Activated gamma-delta T cell treated with Interleukin-2 at 50 U/mL for 16 hours (primary cell): Measurements from ENCODE around the gene PALLD.
"Not testable (repeated sequence)": the region's sequence is repeated elsewhere in the genome, so short reads cannot be mapped to it uniquely, and the experiment has no call there.

ENCODE experiments used
- DNase-seq: peaks from one replicate; pipeline ENCODE4 v3.0.0-alpha.2; 2020

The PALLD gene

DNA sequence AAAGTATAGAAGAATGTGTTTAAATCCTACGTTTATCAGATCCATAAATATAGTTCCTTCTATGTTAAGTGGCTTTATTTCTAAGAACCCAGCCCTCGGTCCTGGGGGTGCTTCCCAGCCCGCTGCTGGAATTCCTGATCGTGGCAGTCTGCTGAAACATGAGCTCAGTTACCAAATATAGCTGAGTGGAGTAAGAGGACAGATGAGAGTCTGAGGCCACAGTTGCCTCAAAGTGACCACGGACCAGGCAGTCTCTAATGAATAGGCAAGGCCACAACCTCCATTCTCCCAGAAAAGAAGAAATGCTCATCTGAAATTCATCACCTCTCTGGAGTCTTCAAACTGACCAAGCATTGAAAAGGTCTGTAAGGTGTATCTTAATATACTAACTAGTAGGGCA, at the start of gene PALLD:
TSS of gene PALLD (plus strand) at position 219 of the 400 bp plus-strand sequence.
- DNase-seq = no peak

DNA sequence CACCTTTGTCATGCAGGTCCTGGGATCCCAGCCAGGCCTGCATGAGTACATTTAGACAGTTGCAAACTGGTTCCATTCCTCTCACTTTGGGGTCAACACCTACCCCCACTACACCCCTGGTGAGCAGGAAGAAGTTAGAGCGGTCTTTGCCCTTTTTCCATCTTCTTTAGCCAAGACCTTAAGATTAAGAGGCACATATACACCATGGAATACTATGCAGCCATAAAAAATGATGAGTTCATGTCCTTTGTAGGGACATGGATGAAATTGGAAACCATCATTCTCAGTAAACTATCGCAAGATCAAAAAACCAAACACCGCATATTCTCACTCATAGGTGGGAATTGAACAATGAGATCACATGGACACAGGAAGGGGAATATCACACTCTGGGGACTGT, 47.8 kb upstream of the PALLD start:
- DNase-seq = not testable (repeated sequence)

GRCh38 chr4:168449719-168450452, 47.0 kb upstream of the PALLD start:
- no peak for DNase-seq

DNA sequence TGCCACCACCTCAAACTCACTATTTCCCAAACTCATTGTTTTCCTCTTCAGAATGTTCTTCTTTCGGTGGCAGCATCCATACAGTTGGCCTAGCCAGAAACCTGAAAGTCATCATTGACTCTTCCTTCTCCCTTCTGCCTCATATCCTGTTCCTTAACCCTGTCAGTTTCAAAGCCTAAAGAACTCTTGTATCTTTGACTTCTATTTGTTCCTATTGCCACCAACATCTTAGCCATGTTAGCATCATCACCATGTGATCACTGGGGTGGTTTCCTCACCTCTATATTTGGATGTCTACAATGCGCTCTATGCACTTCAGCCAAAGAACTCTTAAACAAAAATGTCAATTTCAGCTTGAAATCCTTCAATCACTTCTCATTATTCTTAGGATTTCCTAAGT, 45.5 kb upstream of the PALLD start:
- no peak for DNase-seq

DNA sequence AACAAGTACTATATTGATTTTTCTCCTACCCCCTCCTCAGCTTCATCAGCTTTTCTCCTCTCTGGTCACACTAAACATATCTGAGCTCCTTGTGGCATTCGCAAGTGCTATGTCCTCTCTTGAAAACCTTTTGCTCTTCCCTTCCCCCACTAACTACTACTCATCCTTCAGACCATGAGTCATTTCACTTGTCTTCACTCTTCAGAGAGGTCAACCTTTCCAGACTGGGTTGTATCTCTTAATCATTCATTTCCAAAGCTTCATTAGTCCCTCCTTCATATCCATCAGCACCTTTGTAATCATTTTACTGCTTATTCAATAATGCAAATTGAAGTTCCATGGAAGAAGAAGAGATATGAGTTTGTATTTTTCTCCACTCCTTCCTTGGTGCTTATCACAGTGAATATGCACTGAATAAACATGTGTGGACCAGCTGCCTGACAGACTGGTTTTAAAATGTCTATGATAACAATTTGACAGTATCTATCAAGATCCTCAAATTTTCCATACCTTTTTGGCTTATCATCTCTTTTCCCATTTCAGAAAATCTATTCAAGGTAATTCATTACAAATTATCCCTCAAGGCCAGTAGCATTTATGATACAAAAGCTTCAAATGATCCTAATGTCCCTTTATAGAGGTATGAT, 45.0 kb upstream of the PALLD start:
- DNase-seq = no peak

- DNase-seq = no peak
Measured at GRCh38 chr4:168453146-168453545, 43.7 kb upstream of the PALLD start.

DNA sequence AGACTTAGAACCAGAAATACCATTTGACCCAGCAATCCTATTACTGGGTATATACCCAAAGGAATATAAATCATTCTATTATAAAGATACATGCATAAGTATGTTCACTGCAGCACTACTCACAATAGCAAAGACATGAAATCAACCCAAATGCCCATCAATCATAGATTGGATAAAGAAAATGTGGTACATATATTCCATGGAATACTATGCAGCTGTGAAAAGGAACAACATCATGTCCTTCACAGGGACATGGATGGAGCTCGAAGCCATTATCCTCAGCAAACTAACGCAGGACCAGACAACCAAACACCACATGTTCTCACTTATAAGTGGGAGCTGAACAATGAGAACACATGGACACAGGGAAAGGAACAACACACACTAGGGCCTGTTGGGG, 38.6 kb upstream of the PALLD start:
- not testable (repeated sequence) for DNase-seq

- DNase-seq = no peak
Measured at GRCh38 chr4:168461821-168462220, 35.0 kb upstream of the PALLD start.

GRCh38 chr4:168472920-168473319, 23.9 kb upstream of the PALLD start:
- DNase-seq = no peak

- no peak for DNase-seq
Measured at GRCh38 chr4:168474660-168475320, 22.1 kb upstream of the PALLD start.

DNA sequence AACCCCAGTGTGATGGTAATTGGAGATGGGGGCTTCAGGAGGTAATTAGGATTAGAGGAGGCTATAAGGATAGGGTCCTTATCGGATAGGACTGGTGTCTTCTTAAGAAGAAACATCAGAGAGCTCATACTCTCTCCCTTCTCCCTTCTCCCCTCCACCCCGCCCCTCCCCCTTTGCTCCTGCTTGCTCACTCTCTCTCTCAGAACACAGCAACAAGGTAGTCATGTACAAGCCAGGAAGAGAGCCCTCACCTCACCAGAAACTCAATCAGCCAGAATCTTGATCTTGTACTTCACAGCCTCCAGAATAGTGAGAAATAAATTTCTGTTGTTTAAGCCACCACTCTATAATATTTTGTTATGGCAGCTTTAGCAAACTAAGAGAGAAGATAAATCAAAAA, 21.1 kb upstream of the PALLD start:
- no peak for DNase-seq

- no peak for DNase-seq
Measured at GRCh38 chr4:168478868-168479267, 18.0 kb upstream of the PALLD start.

DNA sequence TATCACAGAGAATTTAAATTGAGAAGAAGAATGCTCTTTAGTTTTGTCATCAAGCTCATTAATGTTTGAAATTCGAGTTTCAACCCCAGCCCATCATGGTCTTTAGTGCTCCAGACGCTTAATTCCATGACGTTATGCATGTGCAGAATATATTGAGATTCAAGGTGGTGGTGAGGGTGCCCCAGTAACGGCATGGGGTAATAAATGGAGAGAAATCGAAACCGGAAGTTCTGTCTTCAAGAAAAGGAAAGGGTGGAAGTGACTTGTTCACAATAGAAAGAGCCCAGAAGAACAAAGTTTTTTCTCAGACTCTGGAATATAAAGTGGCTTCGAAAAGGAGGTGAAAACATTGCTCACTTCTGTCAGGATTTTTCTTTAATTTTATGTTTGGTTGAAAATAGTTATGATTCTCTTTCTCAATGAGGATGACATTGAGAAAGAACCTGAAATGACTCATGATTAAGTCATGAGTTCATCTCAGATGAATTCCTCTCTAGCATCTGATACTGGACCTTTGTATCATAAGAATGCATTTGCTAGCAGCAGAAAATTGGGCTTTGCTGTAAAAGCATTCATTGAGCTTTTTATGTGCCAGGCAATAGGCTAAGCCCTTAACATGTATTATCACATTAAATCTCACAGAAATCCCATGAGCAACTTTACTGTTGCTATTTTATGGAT, 15.8 kb upstream of the PALLD start:
- DNase-seq = peak; percentile 40

DNA sequence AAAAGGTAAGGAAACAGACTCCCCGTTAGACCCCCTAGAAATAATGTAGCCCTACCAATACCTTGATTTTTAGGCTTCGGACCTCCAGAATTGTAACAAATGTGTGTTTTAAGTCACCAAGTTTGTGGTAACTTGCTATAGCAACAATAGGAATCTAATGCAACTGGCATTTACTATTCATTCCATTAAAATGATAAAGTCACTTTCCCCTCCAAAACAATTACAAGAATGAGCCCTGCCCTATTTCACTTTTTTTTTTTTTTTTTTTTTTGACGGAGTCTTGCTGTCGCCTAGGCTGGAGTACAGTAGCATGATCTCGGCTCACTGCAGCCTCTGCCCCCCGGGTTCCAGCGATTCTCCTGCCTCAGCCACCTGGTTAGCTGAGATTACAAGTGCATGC, 13.0 kb upstream of the PALLD start:
- DNase-seq = no peak

DNA sequence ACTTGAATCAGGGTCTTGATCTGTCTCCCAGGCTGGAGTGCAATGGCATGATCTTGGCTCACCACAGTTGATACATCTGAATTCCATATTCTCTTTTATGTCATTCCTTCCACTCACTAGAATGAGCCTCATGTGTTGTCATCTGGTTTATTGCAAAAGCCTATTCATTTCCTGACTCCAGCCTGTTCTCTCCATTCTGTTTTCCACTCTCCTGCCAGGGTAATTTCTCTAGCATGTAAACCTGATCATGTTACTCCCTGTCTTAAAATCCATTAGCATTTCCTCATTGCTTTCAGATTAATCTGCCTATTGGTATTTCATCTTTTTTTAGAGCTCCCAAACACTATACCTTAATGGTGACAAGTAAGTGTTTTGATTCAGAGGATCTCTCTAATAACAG, 12.2 kb upstream of the PALLD start:
- DNase-seq = no peak

- no peak for DNase-seq
Measured at GRCh38 chr4:168485156-168485910, 11.5 kb upstream of the PALLD start.

DNA sequence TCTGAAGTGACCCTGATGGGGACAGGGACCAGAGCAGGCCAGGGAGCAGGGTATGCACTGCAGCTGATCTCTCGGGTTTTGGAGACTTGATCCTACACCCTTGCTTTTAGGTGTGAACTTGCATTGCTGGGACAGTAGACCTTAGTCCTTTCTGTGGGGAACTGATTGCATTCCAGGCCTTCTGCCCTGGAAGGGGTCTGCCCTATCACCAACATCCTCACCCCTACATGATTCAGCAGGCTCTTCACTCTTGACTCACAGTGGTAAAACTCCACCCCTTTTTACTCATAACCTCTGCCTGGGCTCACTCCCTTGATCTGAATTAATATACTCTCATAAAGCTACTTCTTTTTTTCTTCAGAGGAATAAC, 10.0 kb upstream of the PALLD start:
- DNase-seq = no peak

- no peak for DNase-seq
Measured at GRCh38 chr4:168487282-168488035, 9.4 kb upstream of the PALLD start.

DNA sequence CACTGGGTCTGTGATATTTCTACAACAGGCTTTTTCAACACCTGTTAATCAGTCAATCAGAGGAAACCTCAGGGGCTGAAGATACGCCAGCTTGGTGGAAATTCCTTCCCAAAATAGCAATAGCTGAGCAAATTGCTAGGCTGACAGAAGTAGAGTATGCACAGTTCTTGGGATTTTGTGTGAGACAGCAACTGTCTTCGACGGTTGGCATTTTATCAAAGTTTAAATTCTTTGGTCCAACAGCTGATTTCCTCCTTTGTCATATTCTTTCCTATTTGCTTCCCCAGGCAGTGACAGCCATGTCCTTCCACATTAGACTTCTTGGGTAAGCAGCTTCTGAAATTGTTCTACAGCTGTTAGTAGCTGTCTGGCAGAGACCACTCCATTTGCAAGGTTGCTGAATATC, 8.0 kb upstream of the PALLD start:
- DNase-seq = no peak

DNA sequence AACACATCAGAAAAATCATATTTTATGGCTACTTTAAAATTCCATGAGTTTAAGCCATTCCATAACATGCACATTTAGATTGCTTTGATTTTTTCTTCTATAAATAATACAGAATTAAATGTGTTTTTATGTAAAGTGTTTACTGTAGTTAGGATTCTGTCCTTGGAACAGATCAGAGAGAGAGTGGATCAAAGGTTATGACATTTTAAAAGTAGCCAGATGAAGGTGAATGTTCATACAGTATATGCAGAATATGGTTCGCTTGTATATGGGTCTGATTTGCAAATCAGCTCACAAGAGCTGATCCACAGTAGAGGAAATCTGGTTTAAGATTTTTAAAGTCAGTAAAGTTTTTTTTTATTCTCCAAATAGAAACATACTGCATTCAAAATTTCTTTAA, 7.2 kb upstream of the PALLD start:
- no peak for DNase-seq

- no peak for DNase-seq
Measured at GRCh38 chr4:168490711-168491110, 6.1 kb upstream of the PALLD start.

- DNase-seq = no peak
Measured at GRCh38 chr4:168491563-168491962, 5.3 kb upstream of the PALLD start.
